Panc1 (cell line): ENCODE data around the gene ARMC2. TPM values are rescaled to one million over a fixed set of nuclear protein-coding genes. Genes with fewer than 3 reads are reported as not detected.

Source experiments
- ATAC-seq: fragments of 200-7000 bp; cut with Tn5 transposase; 2 replicates; pipeline ENCODE4 v1.9.1; 2020; ENCODE audit warnings: mild to moderate bottlenecking, moderate library complexity
- BruUV-seq: library from RNA; stranded (reverse); fragments of 400-500 nt; replicated peaks from 2 replicates; lab custom pipeline; 2021; lab: Mats Ljungman, UMichigan
- CTCF ChIA-PET: fragments of 300-600 bp; sonication (Branson Sonifier 250); formaldehyde crosslinking; loops from one replicate; lab custom pipeline; 2022; ENCODE audit warnings: antibody characterized with exemption; lab: Charles Lee
- POLR2A ChIA-PET: fragments of 300-600 bp; sonication (Branson Sonifier 250); formaldehyde crosslinking; loops from one replicate; lab custom pipeline; 2022; ENCODE audit warnings: antibody characterized with exemption; lab: Charles Lee
- DNase-seq: peaks from one replicate; pipeline ENCODE4 v3.0.0-alpha.2; 2010; ENCODE audit warnings: low read depth, low spot score
- H3K27ac ChIP-seq: 2 replicates; pipeline ENCODE4 v1.5.1; 2011; ENCODE audit warnings: mild to moderate bottlenecking, low read length, inconsistent platforms
- H3K27me3 ChIP-seq: fragments of 200-500 bp; sonication (Bioruptor generic); 2 replicates; pipeline ENCODE4 v1.6.0; 2014; ENCODE audit warnings: low read length, inconsistent platforms; ENCODE audit not compliant: control insufficient read depth, insufficient read depth
- H3K36me3 ChIP-seq: fragments of 200-500 bp; sonication (Bioruptor generic); 2 replicates; pipeline ENCODE4 v1.5.1; 2014; ENCODE audit warnings: inconsistent platforms, mild to moderate bottlenecking, low read length, moderate library complexity; ENCODE audit not compliant: control insufficient read depth, insufficient read depth
- H3K4me1 ChIP-seq: 2 replicates; pipeline ENCODE4 v1.5.1; 2011; ENCODE audit warnings: inconsistent platforms, mild to moderate bottlenecking, low read length, moderate library complexity; ENCODE audit not compliant: control insufficient read depth, insufficient read depth
- H3K4me3 ChIP-seq, 2 experiments: 2 replicates each; pipeline ENCODE4 v1.5.1; 2011 to 2012; ENCODE audit warnings: low read depth in 2 of 2, low read length in 2 of 2, mild to moderate bottlenecking in 2 of 2, inconsistent platforms in 1 of 2, moderate library complexity in 1 of 2
- H3K9me3 ChIP-seq: fragments of 200-500 bp; sonication (Bioruptor generic); 2 replicates; pipeline ENCODE4 v1.5.1; 2014; ENCODE audit warnings: low read depth, mild to moderate bottlenecking, inconsistent platforms, low read length, moderate library complexity; ENCODE audit not compliant: control insufficient read depth, insufficient read depth
- POLR2AphosphoS5 ChIP-seq: IDR thresholded peaks from 2 replicates; pipeline ENCODE4 v1.6.1; 2012; ENCODE audit warnings: mild to moderate bottlenecking, low read depth, low read length, moderate library complexity
- SIN3A ChIP-seq: IDR thresholded peaks from 2 replicates; pipeline ENCODE4 v1.6.1; 2012; ENCODE audit warnings: low read depth, mild to moderate bottlenecking, low read length, moderate library complexity, borderline replicate concordance; ENCODE audit not compliant: insufficient read depth
- TCF7L2 ChIP-seq: IDR thresholded peaks from 2 replicates; pipeline ENCODE4 v1.6.1; 2011; ENCODE audit warnings: mild to moderate bottlenecking, low read depth, low read length, inconsistent platforms
- in situ Hi-C: cut with HindIII; loops from 2 replicates; pipeline ENCODE4 v1.10.0; 2016; ENCODE audit warnings: low sequenced_read_pairs, low pct_unique_long_range_greater_than_20kb
- intact Hi-C: fragments of 100-400 bp; cut with micrococcal nuclease; formaldehyde crosslinking; loops from one replicate; pipeline ENCODE4 v1.10.0; 2022; ENCODE audit not compliant: unreplicated experiment
- total RNA-seq: library from RNA; stranded (reverse); gene quantifications from one replicate; pipeline ENCODE4 v1.2.1, GENCODE V29; 2021; ENCODE audit not compliant: unreplicated experiment
- TF ChIP-seq, protein P1 (sequence below), 2 experiments: IDR thresholded peaks; 2 replicates each; pipeline ENCODE4 v1.6.1; 2011 to 2012; ENCODE audit warnings: low read depth in 2 of 2, control low read depth in 1 of 2, low read length in 1 of 2, mild to moderate bottlenecking in 1 of 2, moderate library complexity in 1 of 2; ENCODE audit not compliant: insufficient read depth in 1 of 2
- TF ChIP-seq, protein P2 (sequence below): fragments of 450-650 bp; IDR thresholded peaks from 2 replicates; pipeline ENCODE4 v1.5.1; 2017; ENCODE audit warnings: mild to moderate bottlenecking

ARMC2 gene
- total RNA-seq, 1 experiment from 2014 or later = 9.3 TPM

DNA sequence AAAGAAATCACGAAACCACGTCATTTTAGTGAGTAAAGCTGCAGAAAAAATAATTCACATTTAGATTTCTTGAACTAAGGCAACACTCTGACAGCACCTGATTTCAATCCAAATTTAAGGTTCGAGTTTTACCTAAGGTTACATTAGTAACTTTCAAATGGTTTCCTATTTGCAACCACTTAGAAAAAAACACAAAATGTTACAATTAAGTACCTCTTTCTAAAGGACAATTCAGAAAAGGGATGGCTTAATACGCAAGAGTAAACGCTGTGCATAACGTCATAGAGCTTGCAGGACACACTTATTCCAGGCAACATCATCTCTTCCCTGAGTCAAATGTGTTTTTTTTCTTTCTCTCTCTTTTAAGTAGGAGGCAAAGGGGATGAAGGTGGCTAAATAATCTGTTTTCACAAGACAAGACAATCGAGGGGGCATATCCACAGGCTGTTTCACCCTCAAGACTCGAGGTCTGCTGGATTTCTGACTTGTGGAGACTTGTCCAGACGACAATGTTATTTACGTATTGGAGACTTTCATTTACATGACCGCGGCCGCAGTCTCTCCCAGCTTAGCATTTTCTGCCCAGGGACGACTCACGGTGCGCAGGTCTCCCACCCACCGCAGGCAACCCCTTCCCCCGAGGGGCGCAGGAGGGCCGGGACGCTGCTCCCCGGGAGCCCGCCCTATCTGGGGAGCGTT is 160.5 kb downstream of the ARMC2 start:
- POLR2A ChIA-PET = no interaction called here
- H3K27ac ChIP-seq = peak overlapping the region; percentile 65
- CTCF ChIA-PET = interaction anchor here (0.6 kb wide), 1 partner anchor 67 kb away, joined by 3 read pairs; no protein-coding TSS in a partner anchor
- H3K4me3 ChIP-seq = peak overlapping the region; percentile 71 to 79
- in situ Hi-C loops (no loop called here), intact Hi-C loops (loop anchor here (5.0 kb wide), 1 partner anchor 379 kb away; no protein-coding TSS in a partner anchor)
- TF ChIP-seq POLR2AphosphoS5 (no peak), SIN3A (no peak)
- ATAC-seq = peak; percentile 69
- no TSS peak for BruUV-seq
- no peaks in the 10 kb centered on the region for H3K27me3 ChIP-seq
- H3K4me1 ChIP-seq = peaks cover 15% of the 10 kb centered on the region
- H3K9me3 ChIP-seq = no peaks in the 10 kb centered on the region
- no peaks in the 10 kb centered on the region for H3K36me3 ChIP-seq
- DNase-seq = peak; percentile 18

DNA sequence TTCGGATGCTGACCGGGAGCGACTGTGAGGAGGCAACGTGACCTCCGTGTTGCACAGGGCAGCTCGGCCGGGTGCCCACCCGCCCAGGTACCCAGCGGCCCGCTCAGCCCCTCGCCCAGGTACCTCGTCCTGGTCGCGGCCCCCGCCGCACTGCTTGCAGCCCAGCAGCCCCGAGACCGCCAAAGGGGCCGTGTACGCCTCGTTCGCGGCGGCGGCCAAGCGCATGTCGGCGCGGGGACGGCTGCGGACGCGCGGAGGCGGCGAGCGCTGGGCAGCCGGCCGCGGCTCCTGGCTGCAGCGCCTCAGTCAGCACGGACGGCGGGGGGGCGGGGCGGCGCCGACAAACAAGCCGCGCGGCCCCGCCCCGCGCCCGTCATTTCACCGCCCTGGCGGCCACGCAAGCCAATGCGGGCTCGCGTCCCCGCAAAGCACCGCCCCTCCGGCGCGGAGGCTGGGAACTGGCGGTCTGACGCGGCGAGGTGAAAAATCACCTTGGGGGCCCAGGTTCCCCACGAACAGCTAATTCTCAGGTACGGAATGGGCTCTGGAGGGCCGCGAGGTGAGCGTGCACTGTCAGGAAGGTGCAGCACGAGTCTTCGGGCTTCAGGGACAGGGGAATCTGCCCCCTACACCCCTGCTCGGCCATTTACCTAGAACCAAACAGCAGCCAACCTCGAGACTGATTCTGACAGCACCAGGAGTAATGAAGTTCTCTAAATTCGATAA is 161.2 kb downstream of the ARMC2 start:
- POLR2A ChIA-PET = interaction anchor here (0.6 kb wide), 1 partner anchor 740 kb away, joined by 3 read pairs; no protein-coding TSS in a partner anchor

More for the DNA sequence above, 161.2 kb downstream of the ARMC2 start:
- peak overlapping the region; percentile 83 for H3K27ac ChIP-seq
- BruUV-seq = no TSS peak
- H3K36me3 ChIP-seq = no peaks in the 10 kb centered on the region
- peaks cover 15% of the 10 kb centered on the region for H3K4me1 ChIP-seq
- intact Hi-C loops (loop anchor here (5.0 kb wide), 1 partner anchor 378 kb away; no protein-coding TSS in a partner anchor), in situ Hi-C loops (no loop called here)
- H3K9me3 ChIP-seq = no peaks in the 10 kb centered on the region
- ATAC-seq (peak; percentile 100), DNase-seq (peak; percentile 48)
- TF ChIP-seq, protein P1, sequence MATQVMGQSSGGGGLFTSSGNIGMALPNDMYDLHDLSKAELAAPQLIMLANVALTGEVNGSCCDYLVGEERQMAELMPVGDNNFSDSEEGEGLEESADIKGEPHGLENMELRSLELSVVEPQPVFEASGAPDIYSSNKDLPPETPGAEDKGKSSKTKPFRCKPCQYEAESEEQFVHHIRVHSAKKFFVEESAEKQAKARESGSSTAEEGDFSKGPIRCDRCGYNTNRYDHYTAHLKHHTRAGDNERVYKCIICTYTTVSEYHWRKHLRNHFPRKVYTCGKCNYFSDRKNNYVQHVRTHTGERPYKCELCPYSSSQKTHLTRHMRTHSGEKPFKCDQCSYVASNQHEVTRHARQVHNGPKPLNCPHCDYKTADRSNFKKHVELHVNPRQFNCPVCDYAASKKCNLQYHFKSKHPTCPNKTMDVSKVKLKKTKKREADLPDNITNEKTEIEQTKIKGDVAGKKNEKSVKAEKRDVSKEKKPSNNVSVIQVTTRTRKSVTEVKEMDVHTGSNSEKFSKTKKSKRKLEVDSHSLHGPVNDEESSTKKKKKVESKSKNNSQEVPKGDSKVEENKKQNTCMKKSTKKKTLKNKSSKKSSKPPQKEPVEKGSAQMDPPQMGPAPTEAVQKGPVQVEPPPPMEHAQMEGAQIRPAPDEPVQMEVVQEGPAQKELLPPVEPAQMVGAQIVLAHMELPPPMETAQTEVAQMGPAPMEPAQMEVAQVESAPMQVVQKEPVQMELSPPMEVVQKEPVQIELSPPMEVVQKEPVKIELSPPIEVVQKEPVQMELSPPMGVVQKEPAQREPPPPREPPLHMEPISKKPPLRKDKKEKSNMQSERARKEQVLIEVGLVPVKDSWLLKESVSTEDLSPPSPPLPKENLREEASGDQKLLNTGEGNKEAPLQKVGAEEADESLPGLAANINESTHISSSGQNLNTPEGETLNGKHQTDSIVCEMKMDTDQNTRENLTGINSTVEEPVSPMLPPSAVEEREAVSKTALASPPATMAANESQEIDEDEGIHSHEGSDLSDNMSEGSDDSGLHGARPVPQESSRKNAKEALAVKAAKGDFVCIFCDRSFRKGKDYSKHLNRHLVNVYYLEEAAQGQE (IDR thresholded peaks at IDR 0.05; ENCODE audit: insufficient read depth in 1 of 2, low read depth in 2 of 2, low read length in 1 of 2) = no peak
- TF ChIP-seq TCF7L2 = peak; percentile 68; the same call in 1 of the 2 replicates
- TF ChIP-seq, protein P2, sequence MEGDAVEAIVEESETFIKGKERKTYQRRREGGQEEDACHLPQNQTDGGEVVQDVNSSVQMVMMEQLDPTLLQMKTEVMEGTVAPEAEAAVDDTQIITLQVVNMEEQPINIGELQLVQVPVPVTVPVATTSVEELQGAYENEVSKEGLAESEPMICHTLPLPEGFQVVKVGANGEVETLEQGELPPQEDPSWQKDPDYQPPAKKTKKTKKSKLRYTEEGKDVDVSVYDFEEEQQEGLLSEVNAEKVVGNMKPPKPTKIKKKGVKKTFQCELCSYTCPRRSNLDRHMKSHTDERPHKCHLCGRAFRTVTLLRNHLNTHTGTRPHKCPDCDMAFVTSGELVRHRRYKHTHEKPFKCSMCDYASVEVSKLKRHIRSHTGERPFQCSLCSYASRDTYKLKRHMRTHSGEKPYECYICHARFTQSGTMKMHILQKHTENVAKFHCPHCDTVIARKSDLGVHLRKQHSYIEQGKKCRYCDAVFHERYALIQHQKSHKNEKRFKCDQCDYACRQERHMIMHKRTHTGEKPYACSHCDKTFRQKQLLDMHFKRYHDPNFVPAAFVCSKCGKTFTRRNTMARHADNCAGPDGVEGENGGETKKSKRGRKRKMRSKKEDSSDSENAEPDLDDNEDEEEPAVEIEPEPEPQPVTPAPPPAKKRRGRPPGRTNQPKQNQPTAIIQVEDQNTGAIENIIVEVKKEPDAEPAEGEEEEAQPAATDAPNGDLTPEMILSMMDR = no peak
- peak; percentile 40; the same call in 1 of the 2 replicates for TF ChIP-seq POLR2AphosphoS5
- 0 out of 2 replicates have a peak, but pooled peaks have one; percentile 41 for TF ChIP-seq SIN3A
- H3K4me3 ChIP-seq = peak overlapping the region; percentile 71 to 92
- CTCF ChIA-PET = interaction anchor here (0.6 kb wide), 1 partner anchor 68 kb away, joined by 3 read pairs; no protein-coding TSS in a partner anchor
- no peaks in the 10 kb centered on the region for H3K27me3 ChIP-seq
